KMS-11 (cell line): ENCODE data around the gene MRPL3.
A peak's percentile ranks its signal among the peaks of the same experiment; 100 is the strongest.

Experiments used
- H2AFZ ChIP-seq: fragments of 200-600 bp; sonication (generic); 2 replicates; pipeline ENCODE4 v1.6.1; 2016; ENCODE audit warnings: antibody characterized with exemption, mixed run types, low read depth
- H3K27ac ChIP-seq: fragments of 200-600 bp; sonication (generic); 2 replicates; pipeline ENCODE4 v1.6.1; 2016; ENCODE audit warnings: mild to moderate bottlenecking, mixed run types
- H3K27me3 ChIP-seq: fragments of 200-600 bp; sonication (generic); 2 replicates; pipeline ENCODE4 v1.6.1; 2017; ENCODE audit warnings: mild to moderate bottlenecking, low read depth, mixed run types, moderate library complexity; ENCODE audit not compliant: insufficient read depth
- H3K36me3 ChIP-seq: fragments of 200-600 bp; sonication (generic); 2 replicates; pipeline ENCODE4 v1.6.1; 2017; ENCODE audit warnings: mild to moderate bottlenecking, mixed run types; ENCODE audit not compliant: insufficient read depth
- H3K4me1 ChIP-seq: fragments of 200-600 bp; sonication (generic); 2 replicates; pipeline ENCODE4 v1.6.1; 2016; ENCODE audit warnings: mild to moderate bottlenecking, low read depth, mixed run types; ENCODE audit not compliant: poor library complexity, severe bottlenecking
- H3K4me2 ChIP-seq: fragments of 200-600 bp; sonication (generic); 2 replicates; pipeline ENCODE4 v1.7.0; 2016; ENCODE audit warnings: mild to moderate bottlenecking, mixed run types
- H3K4me3 ChIP-seq: fragments of 200-600 bp; sonication (generic); IDR thresholded peaks from 2 replicates; pipeline ENCODE4 v1.6.1; 2017; ENCODE audit warnings: low read depth, low read length, mixed read lengths; ENCODE audit not compliant: insufficient read depth
- H3K79me2 ChIP-seq: fragments of 200-600 bp; sonication (generic); 2 replicates; pipeline ENCODE4 v1.6.1; 2016; ENCODE audit warnings: low read depth, mixed run types; ENCODE audit not compliant: insufficient read depth
- H3K9ac ChIP-seq: fragments of 200-600 bp; sonication (generic); 2 replicates; pipeline ENCODE4 v1.6.1; 2016; ENCODE audit warnings: mild to moderate bottlenecking, mixed run types
- H4K20me1 ChIP-seq: fragments of 200-600 bp; sonication (generic); 2 replicates; pipeline ENCODE4 v1.6.1; 2016; ENCODE audit warnings: mild to moderate bottlenecking, mixed run types; ENCODE audit not compliant: insufficient read depth
- CTCF ChIP-seq: fragments of 200-600 bp; sonication (generic); conservative IDR thresholded peaks from 2 replicates; pipeline ENCODE4 v1.6.1; 2017; ENCODE audit warnings: low read depth, mild to moderate bottlenecking, antibody characterized with exemption, low read length, moderate library complexity, mixed read lengths

The MRPL3 gene

GRCh38 chr3:131502530-131503319, at the start of gene MRPL3:
MRPL3 (minus strand) TSS chr3:131502971; CDS start chr3:131502821, 150 bp downstream.
- H4K20me1 ChIP-seq: no peaks in the 10 kb centered on the region; the same call in 1 of the 2 replicates
- peak within 1 kb of the TSS; percentile 80 for H2AFZ ChIP-seq
- H3K4me1 ChIP-seq: peaks cover 15% of the 10 kb centered on the region
- TF ChIP-seq CTCF: no peak
- no peaks in the 10 kb centered on the region for H3K27me3 ChIP-seq
- peak within 1 kb of the TSS; percentile 95 for H3K4me2 ChIP-seq
- H3K36me3 ChIP-seq: peaks cover 16% of the 10 kb centered on the region; the same call in 1 of the 2 replicates
- H3K4me3 ChIP-seq: peak within 1 kb of the TSS; percentile 95
- peak within 1 kb of the TSS; percentile 83 for H3K27ac ChIP-seq
- H3K79me2 ChIP-seq: peaks cover 37% of the 10 kb centered on the region
- peak within 1 kb of the TSS; percentile 99 for H3K9ac ChIP-seq

- no peaks in the 10 kb centered on the region for H4K20me1 ChIP-seq
- H3K4me1 ChIP-seq: peaks cover 26% of the 10 kb centered on the region
- no peak overlapping the region for H3K4me2 ChIP-seq
- H3K27ac ChIP-seq: no peak overlapping the region
- no peak overlapping the region for H3K9ac ChIP-seq
- H3K36me3 ChIP-seq: no peaks in the 10 kb centered on the region
- TF ChIP-seq CTCF: no peak
- no peak overlapping the region for H3K4me3 ChIP-seq
- no peak overlapping the region for H2AFZ ChIP-seq
- H3K27me3 ChIP-seq: no peaks in the 10 kb centered on the region
- no peaks in the 10 kb centered on the region for H3K79me2 ChIP-seq
Measured at GRCh38 chr3:131551761-131552160, 49.0 kb upstream of the MRPL3 start.

DNA sequence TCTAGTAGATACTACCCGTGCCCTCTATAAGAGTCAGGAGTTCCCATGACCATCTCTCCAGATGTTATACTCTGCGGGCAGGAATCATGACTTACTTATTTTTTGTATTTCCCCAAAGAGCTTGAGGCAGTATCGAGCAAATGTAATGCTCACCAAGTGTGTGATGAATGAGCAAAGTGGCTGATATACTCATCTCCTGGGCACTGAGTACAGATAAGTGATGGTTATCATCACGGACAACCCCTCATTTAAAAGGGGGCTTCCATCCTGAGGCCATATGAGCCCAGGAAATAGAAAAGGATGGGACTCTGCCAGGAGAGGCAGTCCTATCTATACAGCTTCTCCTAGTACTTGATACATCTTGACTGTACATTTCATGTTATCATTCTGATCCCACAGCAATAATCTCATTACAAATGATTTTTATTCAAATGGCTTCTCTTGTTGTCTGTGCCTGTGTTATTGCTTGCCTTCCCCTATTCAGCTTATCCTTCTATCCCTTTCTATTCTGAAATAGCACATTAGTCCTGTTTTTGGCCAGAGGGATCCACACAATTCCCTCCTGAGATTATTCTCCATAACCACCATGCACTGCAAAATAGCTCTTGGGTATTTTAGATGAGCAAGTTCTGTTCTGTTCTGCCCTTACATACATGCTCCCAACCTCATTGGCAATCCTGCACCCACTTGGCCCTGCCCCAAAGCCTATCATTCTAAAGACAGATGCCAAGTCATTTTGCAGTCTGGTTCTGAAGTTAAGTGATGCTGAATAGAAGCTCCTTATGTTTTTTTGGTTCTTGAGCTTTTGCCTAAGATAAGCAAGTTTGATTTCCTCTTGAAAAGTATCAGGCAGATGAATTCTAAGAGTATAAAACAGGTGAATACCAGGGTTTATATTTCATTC, 48.0 kb upstream of the MRPL3 start:
- H3K36me3 ChIP-seq: no peaks in the 10 kb centered on the region
- no peak overlapping the region for H3K4me2 ChIP-seq
- no peaks in the 10 kb centered on the region for H3K27me3 ChIP-seq
- H3K79me2 ChIP-seq: no peaks in the 10 kb centered on the region
- peaks cover 26% of the 10 kb centered on the region for H3K4me1 ChIP-seq
- no peak overlapping the region for H3K9ac ChIP-seq
- H2AFZ ChIP-seq: no peak overlapping the region
- no peaks in the 10 kb centered on the region for H4K20me1 ChIP-seq
- no peak overlapping the region for H3K27ac ChIP-seq
- no peak for TF ChIP-seq CTCF
- H3K4me3 ChIP-seq: no peak overlapping the region

- Histone ChIP-seq H4K20me1 (no peaks in the 10 kb centered on the region), H2AFZ (no peak overlapping the region), H3K27ac (no peak overlapping the region), H3K4me3 (no peak overlapping the region), H3K79me2 (no peaks in the 10 kb centered on the region), H3K4me1 (peaks cover 24% of the 10 kb centered on the region), H3K36me3 (no peaks in the 10 kb centered on the region), H3K27me3 (no peaks in the 10 kb centered on the region), H3K9ac (no peak overlapping the region), H3K4me2 (no peak overlapping the region)
- peak; percentile 86 for TF ChIP-seq CTCF
Measured at GRCh38 chr3:131549340-131549739, 46.6 kb upstream of the MRPL3 start.
